Measurements from ENCODE around the gene SSBP3. TPM values are rescaled to one million over a fixed set of nuclear protein-coding genes. Genes with fewer than 3 reads are reported as not detected.

Gene SSBP3
- total and polyA plus RNA-seq, 5 experiments from 2014 or later = 16.1 to 93.8 (median 19.8) TPM

- ATAC-seq = no peak
- H3K27me3 Mint-ChIP-seq = no peaks in the 10 kb centered on the region
- POLR2A ChIA-PET = interaction anchor here (0.6 kb wide), 1 partner anchor 505 kb away, joined by 8 read pairs; no protein-coding TSS in a partner anchor
- DNase-seq = no peak
- H3K4me1 Mint-ChIP-seq = peaks cover 34 to 94% (median 85%) of the 10 kb centered on the region in 4 donors
- H3K36me3 Mint-ChIP-seq = peaks cover 0 to 12% (median 0%) of the 10 kb centered on the region in 3 donors
- peak overlapping the region in 9 of 10 donors; percentile 12 to 79 (median 67) for H3K27ac Mint-ChIP-seq
- no peaks in the 10 kb centered on the region for H3K9me3 Mint-ChIP-seq
- peak overlapping the region in 5 of 10 donors; percentile 10 to 65 (median 23) for H3K4me3 Mint-ChIP-seq
Measured at GRCh38 chr1:54331843-54332463, 74.2 kb downstream of the SSBP3 start.

GRCh38 chr1:54331091-54331772 is 75.0 kb downstream of the SSBP3 start:
- ATAC-seq = no peak
- no peak for DNase-seq
- H3K4me3 Mint-ChIP-seq = peak overlapping the region in 6 of 10 donors; percentile 10 to 65 (median 32)
- peaks cover 38 to 92% (median 88%) of the 10 kb centered on the region in 4 donors for H3K4me1 Mint-ChIP-seq
- H3K27me3 Mint-ChIP-seq = no peaks in the 10 kb centered on the region
- H3K9me3 Mint-ChIP-seq = no peaks in the 10 kb centered on the region
- POLR2A ChIA-PET = no interaction called here
- H3K36me3 Mint-ChIP-seq = peaks cover 0 to 11% (median 0%) of the 10 kb centered on the region in 3 donors
- H3K27ac Mint-ChIP-seq = peak overlapping the region in 9 of 10 donors; percentile 4 to 85 (median 57)

GRCh38 chr1:54329312-54330003 is 76.7 kb downstream of the SSBP3 start:
- H3K9me3 Mint-ChIP-seq = no peaks in the 10 kb centered on the region
- peaks cover 37 to 92% (median 84%) of the 10 kb centered on the region in 4 donors for H3K4me1 Mint-ChIP-seq
- peak overlapping the region in 8 of 10 donors; percentile 21 to 85 (median 76) for H3K27ac Mint-ChIP-seq
- POLR2A ChIA-PET = no interaction called here
- DNase-seq = no peak
- no peak for ATAC-seq
- H3K4me3 Mint-ChIP-seq = peak overlapping the region in 1 of 10 donors; percentile 2
- no peaks in the 10 kb centered on the region for H3K27me3 Mint-ChIP-seq
- peaks cover 0 to 6% (median 0%) of the 10 kb centered on the region in 3 donors for H3K36me3 Mint-ChIP-seq

- no peak for DNase-seq
- peaks cover 44 to 97% (median 86%) of the 10 kb centered on the region in 4 donors for H3K4me1 Mint-ChIP-seq
Measured at GRCh38 chr1:54328066-54328636, 78.0 kb downstream of the SSBP3 start.

GRCh38 chr1:54327386-54328065 is 78.7 kb downstream of the SSBP3 start:
- no peak for ATAC-seq
- DNase-seq = no peak

More at GRCh38 chr1:54328066-54328636, 78.0 kb downstream of the SSBP3 start:
- POLR2A ChIA-PET = no interaction called here
- H3K36me3 Mint-ChIP-seq = peaks cover 0 to 4% (median 0%) of the 10 kb centered on the region in 3 donors
- H3K27me3 Mint-ChIP-seq = no peaks in the 10 kb centered on the region
- H3K27ac Mint-ChIP-seq = peak overlapping the region in 8 of 10 donors; percentile 32 to 87 (median 69)
- H3K4me3 Mint-ChIP-seq = peak overlapping the region in 1 of 10 donors; percentile 9
- no peaks in the 10 kb centered on the region for H3K9me3 Mint-ChIP-seq
- ATAC-seq = no peak

GRCh38 chr1:54326543-54327385 is 79.4 kb downstream of the SSBP3 start:
- Mint-ChIP-seq H3K27me3 (no peaks in the 10 kb centered on the region), H3K4me3 (no peak overlapping the region), H3K27ac (peak overlapping the region; percentile 8 to 87 (median 76)), H3K9me3 (no peaks in the 10 kb centered on the region), H3K36me3 (peaks cover 0 to 4% (median 0%) of the 10 kb centered on the region in 3 donors), H3K4me1 (peaks cover 47 to 97% (median 86%) of the 10 kb centered on the region in 4 donors)
- POLR2A ChIA-PET = no interaction called here
- ATAC-seq (no peak), DNase-seq (no peak)

More at GRCh38 chr1:54327386-54328065, 78.7 kb downstream of the SSBP3 start:
- Mint-ChIP-seq H3K36me3 (peaks cover 0 to 4% (median 0%) of the 10 kb centered on the region in 3 donors), H3K9me3 (no peaks in the 10 kb centered on the region), H3K27ac (peak overlapping the region in 8 of 10 donors; percentile 44 to 87 (median 63)), H3K4me1 (peaks cover 46 to 97% (median 87%) of the 10 kb centered on the region in 4 donors), H3K4me3 (peak overlapping the region in 1 of 10 donors; percentile 9), H3K27me3 (no peaks in the 10 kb centered on the region)
- POLR2A ChIA-PET = no interaction called here

- Mint-ChIP-seq H3K36me3 (peaks cover 0 to 4% (median 0%) of the 10 kb centered on the region in 3 donors), H3K27me3 (no peaks in the 10 kb centered on the region), H3K9me3 (no peaks in the 10 kb centered on the region), H3K4me3 (no peak overlapping the region), H3K4me1 (peaks cover 42 to 95% (median 82%) of the 10 kb centered on the region in 4 donors), H3K27ac (peak overlapping the region; percentile 8 to 83 (median 42))
- no peak for DNase-seq
- POLR2A ChIA-PET = interaction anchor here (0.5 to 0.6 kb wide), 2 partner anchors 34 to 180 kb away, joined by 3 read pairs; no protein-coding TSS in a partner anchor
- ATAC-seq = no peak
Measured at GRCh38 chr1:54325703-54326461, 80.3 kb downstream of the SSBP3 start.

GRCh38 chr1:54325284-54325683 is 80.9 kb downstream of the SSBP3 start:
- POLR2A ChIA-PET = interaction anchor here (0.5 kb wide), 1 partner anchor 180 kb away, joined by 3 read pairs; no protein-coding TSS in a partner anchor
- H3K27ac Mint-ChIP-seq = peak overlapping the region in 7 of 10 donors; percentile 29 to 83 (median 62)
- no peak for ATAC-seq
- H3K36me3 Mint-ChIP-seq = peaks cover 0 to 4% (median 0%) of the 10 kb centered on the region in 3 donors
- no peak overlapping the region for H3K4me3 Mint-ChIP-seq
- no peaks in the 10 kb centered on the region for H3K27me3 Mint-ChIP-seq
- H3K4me1 Mint-ChIP-seq = peaks cover 43 to 95% (median 82%) of the 10 kb centered on the region in 4 donors
- no peaks in the 10 kb centered on the region for H3K9me3 Mint-ChIP-seq
- no peak for DNase-seq

GRCh38 chr1:54324251-54325140 is 81.7 kb downstream of the SSBP3 start:
- Mint-ChIP-seq H3K9me3 (no peaks in the 10 kb centered on the region), H3K4me3 (no peak overlapping the region), H3K36me3 (peaks cover 0 to 10% (median 0%) of the 10 kb centered on the region in 3 donors), H3K27ac (peak overlapping the region in 8 of 10 donors; percentile 29 to 83 (median 68)), H3K4me1 (peaks cover 44 to 95% (median 80%) of the 10 kb centered on the region in 4 donors), H3K27me3 (no peaks in the 10 kb centered on the region)
- POLR2A ChIA-PET = interaction anchor here (1.1 kb wide), 1 partner anchor 10 kb away, joined by 3 read pairs; no protein-coding TSS in a partner anchor
- DNase-seq = no peak
- ATAC-seq = no peak

- peaks cover 0 to 10% (median 0%) of the 10 kb centered on the region in 3 donors for H3K36me3 Mint-ChIP-seq
- peak overlapping the region in 2 of 10 donors; percentile 18 to 24 for H3K4me3 Mint-ChIP-seq
- peaks cover 48 to 95% (median 78%) of the 10 kb centered on the region in 4 donors for H3K4me1 Mint-ChIP-seq
- POLR2A ChIA-PET = interaction anchor here (1.1 to 1.2 kb wide), 2 partner anchors 9 to 18 kb away, joined by 3 read pairs; no protein-coding TSS in a partner anchor
- ATAC-seq (no peak), DNase-seq (no peak)
- peak overlapping the region in 6 of 10 donors; percentile 15 to 83 (median 56) for H3K27ac Mint-ChIP-seq
- H3K9me3 Mint-ChIP-seq = no peaks in the 10 kb centered on the region
- no peaks in the 10 kb centered on the region for H3K27me3 Mint-ChIP-seq
Measured at GRCh38 chr1:54323921-54324250, 82.3 kb downstream of the SSBP3 start.

Data from naive thymus-derived CD8-positive, alpha-beta T cell (primary cell).